IPS DF 6.9 (cell line): ENCODE measurements around the gene ZNF564.

ENCODE experiments used
- DNase-seq: peaks from one replicate; pipeline ENCODE4 v3.0.0-alpha.2; 2013; ENCODE audit warnings: low read depth, low spot score
- H3K27ac ChIP-seq: one replicate; pipeline ENCODE4 v1.5.1; 2013; ENCODE audit warnings: low read length, control low read depth
- H3K27me3 ChIP-seq: 2 replicates; pipeline ENCODE4 v1.6.1; 2013; ENCODE audit warnings: mild to moderate bottlenecking, low read length; ENCODE audit not compliant: control insufficient read depth, insufficient read depth
- H3K36me3 ChIP-seq: 2 replicates; pipeline ENCODE4 v1.6.1; 2013; ENCODE audit warnings: low read length; ENCODE audit not compliant: control insufficient read depth, insufficient read depth
- H3K4me1 ChIP-seq: 2 replicates; pipeline ENCODE4 v1.6.1; 2013; ENCODE audit warnings: low read length; ENCODE audit not compliant: control insufficient read depth, insufficient read depth
- H3K4me3 ChIP-seq: 2 replicates; pipeline ENCODE4 v1.5.1; 2013; ENCODE audit warnings: mild to moderate bottlenecking, low read length
- H3K9me3 ChIP-seq: 2 replicates; pipeline ENCODE4 v1.6.1; 2013; ENCODE audit warnings: low read length, inconsistent platforms; ENCODE audit not compliant: control insufficient read depth, insufficient read depth
- WGBS: extraction: QIAGEN DNeasy Blood & Tissue Kit; methylation state at CpG from one replicate; pipeline ENCODE4 v1.1.7; 2013; ENCODE audit warnings: mixed read lengths, missing lambda C conversion rate; ENCODE audit not compliant: insufficient read length, insufficient coverage; 5-methylcytosine and 5-hydroxymethylcytosine counted together

ZNF564 gene

DNA sequence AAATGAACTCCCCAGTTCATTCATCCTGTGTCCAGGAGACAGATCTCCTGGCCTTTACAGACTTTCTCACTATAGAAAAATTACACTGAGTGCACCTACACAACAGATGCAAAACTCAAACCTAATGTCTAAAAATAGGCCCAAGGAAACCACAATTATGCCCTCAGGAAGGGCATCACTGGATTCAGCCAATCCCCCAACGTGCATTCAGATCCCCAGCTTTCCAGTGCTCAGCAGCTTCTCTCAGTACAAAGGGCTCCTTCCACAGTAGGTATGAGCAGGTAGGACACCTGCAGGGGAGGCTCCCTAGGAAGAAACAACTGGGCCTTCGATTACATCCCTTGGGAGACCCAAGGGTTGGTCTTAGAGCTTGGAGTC lies 68.8 kb downstream of the ZNF564 start:
- no peak overlapping the region for H3K4me3 ChIP-seq
- DNase-seq, result no peak
- no peaks in the 10 kb centered on the region for H3K27me3 ChIP-seq
- no CpG with 5 or more reads among the region's 2 CpGs for WGBS
- H3K27ac ChIP-seq, result no peak overlapping the region
- H3K9me3 ChIP-seq, result no peaks in the 10 kb centered on the region; the same call in 1 of the 2 replicates
- no peaks in the 10 kb centered on the region; the same call in 1 of the 2 replicates for H3K4me1 ChIP-seq
- no peaks in the 10 kb centered on the region for H3K36me3 ChIP-seq

DNA sequence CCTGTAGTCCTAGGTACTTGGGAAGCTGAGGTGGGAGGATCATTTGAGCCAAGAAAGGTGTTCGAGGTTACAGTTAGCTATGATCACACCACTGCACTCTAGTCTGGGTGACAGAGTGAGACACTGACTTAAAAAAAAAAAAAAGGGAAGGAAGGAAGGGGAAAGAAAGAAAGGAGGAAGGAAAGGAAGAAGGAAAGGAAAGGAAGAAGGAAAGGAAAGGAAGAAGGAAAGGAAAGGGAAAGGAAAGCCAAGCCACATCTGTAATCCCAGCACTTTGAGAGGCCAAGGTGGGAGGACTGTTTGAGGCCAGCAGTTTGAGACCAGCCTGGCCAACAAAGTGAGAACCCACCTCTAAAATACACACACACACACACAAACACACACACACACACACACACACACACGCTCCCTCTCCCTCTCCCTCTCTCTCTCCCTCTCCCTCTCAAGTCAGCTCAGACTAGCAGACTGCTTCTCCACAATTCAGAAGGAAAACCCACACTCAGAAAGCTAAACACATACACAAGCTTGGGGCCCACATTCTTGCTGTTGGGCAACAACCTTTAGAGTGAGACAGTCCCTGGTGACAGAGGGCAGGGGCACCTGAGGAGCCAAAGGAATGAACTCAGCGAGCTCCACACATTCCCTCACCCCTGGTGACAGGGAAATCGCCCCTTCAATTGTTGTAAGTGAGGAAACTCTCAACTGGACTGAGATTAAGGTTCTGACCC lies 69.3 kb downstream of the ZNF564 start:
- no peaks in the 10 kb centered on the region for H3K36me3 ChIP-seq
- no peak overlapping the region for H3K4me3 ChIP-seq
- DNase-seq, result no peak
- H3K27me3 ChIP-seq, result no peaks in the 10 kb centered on the region
- H3K27ac ChIP-seq, result no peak overlapping the region
- no peaks in the 10 kb centered on the region; the same call in 1 of the 2 replicates for H3K4me1 ChIP-seq
- no CpG with 5 or more reads among the region's 4 CpGs for WGBS
- H3K9me3 ChIP-seq, result no peaks in the 10 kb centered on the region; the same call in 1 of the 2 replicates

DNA sequence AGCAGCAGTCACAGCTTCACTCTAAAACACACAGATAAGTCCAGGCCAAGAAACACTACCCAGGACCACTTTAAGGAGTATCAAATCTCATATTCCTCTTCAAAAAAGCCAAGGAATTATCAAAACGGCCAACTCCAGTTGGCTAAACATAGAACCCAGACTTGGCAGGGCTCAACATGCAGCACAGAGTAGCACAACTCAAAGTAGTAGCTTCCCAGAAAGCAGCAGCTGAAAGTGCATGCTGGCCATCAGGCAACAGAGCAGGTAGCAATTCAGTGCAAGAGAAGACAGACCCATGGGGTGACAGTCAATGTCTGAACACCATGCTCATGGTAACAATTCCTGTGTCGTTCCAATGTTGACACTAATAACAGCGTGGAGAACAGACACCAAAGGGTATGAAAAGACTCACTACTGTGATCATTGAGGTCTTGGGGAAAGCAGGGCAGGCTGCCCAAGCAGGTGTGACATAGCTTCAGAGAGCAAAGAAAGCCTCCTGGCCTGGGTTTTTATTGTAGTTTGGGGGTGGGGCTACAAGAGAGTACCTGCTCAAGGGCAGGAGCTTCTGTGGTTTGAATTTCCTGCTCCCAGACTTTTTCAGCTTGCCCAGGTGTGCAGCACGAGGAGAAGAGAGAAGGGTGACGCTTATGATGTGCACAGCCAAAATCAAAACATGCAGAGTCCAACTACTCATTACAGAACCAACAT lies 72.9 kb downstream of the ZNF564 start:
- Histone ChIP-seq H3K27ac (no peak overlapping the region), H3K27me3 (no peaks in the 10 kb centered on the region), H3K4me3 (no peak overlapping the region), H3K36me3 (no peaks in the 10 kb centered on the region), H3K9me3 (no peaks in the 10 kb centered on the region; the same call in 1 of the 2 replicates), H3K4me1 (no peaks in the 10 kb centered on the region; the same call in 1 of the 2 replicates)
- DNase-seq, result no peak
- no CpG with 5 or more reads among the region's 5 CpGs for WGBS
